DND-41 (cell line): ENCODE measurements around the gene MYLK.

ENCODE experiments used
- CTCF ChIP-seq: IDR thresholded peaks from 2 replicates; pipeline ENCODE4 v1.5.1; 2012; ENCODE audit warnings: borderline replicate concordance, low read length, moderate library complexity, mild to moderate bottlenecking; ENCODE audit not compliant: poor library complexity, severe bottlenecking; ENCODE audit errors: extremely low read depth
- EZH2 ChIP-seq: IDR thresholded peaks from 3 replicates; pipeline ENCODE4 v1.6.1; 2012; ENCODE audit warnings: borderline replicate concordance, low read depth, mild to moderate bottlenecking, moderate library complexity, low read length, inconsistent platforms; ENCODE audit not compliant: severe bottlenecking

DNA sequence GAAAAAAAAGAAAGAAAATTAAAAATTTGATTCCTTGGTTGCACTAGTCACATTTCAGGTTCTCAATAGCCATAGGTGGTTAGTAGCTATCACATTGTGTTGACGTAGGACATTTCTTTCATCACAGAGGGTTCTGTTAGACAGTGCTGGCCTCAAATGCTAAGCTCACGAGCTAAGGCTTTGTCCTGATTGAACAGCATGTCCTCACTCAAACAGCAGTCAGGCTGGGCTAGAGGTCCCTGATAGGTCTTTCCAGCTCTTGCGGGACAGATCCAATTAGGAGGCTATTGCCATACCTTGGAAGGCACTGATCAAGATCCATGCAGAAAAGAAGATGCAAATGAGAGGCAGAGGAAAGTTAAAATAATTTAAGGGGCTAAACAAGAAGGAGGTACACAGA lies 213.4 kb downstream of the MYLK start:
- TF ChIP-seq CTCF = no peak
- TF ChIP-seq EZH2 = no peak
